Measurements from ENCODE around the gene TBC1D2B.

TBC1D2B gene

GRCh38 chr15:78052001-78052401 is 25.5 kb downstream of the TBC1D2B start:
- no peak for DNase-seq

- DNase-seq = no peak
These were observed 25.9 kb downstream of the TBC1D2B start for GRCh38 chr15:78051596-78051995.

DNA sequence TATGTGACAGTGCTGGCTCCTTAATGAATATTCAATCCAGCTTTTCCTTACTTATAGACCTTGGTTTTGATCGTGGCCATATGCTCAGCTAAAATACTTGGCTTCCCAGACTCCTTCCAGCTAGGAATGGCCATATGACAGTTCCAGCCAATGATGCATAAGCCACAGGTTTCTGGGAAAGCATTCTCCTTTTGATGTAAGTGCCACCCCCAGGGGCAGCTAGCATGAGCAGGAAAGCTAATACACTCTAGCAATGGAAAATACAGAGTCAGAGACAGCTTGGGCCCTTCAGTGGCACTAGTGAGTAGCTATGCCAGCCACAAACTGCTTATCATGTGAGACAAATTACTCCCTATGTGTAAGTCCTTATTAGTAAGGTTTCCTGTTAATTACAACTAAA is 26.7 kb downstream of the TBC1D2B start:
- DNase-seq = no peak

DNA sequence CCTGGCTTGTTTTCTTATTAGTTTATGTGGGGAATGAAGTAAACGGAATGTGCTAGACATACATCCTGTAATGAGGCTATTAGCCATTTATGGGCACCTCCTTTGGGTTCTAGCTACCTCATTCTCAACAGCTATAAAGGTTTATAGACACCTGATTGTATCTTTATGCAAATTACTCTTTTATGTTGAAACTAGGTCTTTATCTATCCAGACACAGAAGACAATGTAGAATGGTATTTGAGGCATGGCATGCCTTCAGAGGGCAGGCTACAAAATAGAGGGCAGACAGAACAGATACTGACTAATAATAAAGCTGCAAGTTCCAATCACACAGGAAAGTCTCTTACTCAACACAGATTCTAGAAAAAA is 27.1 kb downstream of the TBC1D2B start:
- no peak for DNase-seq

DNA sequence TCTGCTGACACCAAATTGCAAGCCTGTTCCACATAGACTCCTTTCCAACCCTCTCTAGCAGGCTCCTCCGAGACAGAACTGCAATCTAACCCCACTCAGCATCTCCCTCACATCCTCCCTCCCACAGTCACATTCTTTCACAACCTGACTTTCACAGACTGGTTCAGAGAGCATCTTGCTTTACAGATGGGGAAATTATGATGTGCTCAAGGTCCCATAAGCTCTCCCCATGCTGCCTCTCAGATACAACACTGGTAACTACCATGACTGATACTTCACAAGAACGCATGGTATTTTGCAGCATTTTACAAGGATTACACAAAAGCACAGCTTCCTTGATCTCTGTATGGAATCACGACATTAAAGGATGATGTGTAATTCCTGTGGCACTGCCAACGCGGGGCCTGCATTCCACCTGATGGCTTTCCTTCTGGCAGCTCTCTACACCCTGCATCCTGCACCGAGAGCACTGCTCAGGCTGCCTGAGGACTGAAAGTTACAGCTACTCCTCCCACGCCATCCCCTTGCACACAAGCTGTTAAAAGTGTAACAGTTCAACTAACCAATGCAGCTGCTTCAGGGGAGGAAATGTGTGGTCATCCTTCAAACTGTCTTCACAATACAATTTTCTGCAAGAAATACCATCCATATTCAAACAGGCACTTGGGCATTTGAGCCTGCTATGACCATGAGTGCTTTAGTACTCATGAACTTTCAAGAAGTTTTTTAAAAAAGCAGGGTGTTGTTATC is 27.6 kb downstream of the TBC1D2B start:
- no peak for DNase-seq

DNA sequence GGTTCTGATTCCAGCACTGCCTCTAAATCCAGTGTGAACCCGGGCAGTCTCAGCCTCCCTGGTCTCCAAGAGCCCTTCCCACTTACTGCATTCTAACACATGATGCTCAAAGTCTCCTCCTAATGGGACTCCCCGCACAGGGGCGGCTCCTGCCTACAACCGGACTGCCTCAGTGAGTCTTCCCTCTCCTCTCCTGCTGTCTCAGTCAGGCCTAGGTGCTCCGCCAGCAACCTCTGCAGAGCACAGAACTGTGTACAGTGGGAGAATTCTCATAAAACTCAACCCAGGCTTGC is 28.9 kb downstream of the TBC1D2B start:
- no peak for DNase-seq

- DNase-seq = no peak
These were observed 29.5 kb downstream of the TBC1D2B start for GRCh38 chr15:78047761-78048627.

- DNase-seq = no peak
These were observed 30.6 kb downstream of the TBC1D2B start for GRCh38 chr15:78046796-78047341.

DNA sequence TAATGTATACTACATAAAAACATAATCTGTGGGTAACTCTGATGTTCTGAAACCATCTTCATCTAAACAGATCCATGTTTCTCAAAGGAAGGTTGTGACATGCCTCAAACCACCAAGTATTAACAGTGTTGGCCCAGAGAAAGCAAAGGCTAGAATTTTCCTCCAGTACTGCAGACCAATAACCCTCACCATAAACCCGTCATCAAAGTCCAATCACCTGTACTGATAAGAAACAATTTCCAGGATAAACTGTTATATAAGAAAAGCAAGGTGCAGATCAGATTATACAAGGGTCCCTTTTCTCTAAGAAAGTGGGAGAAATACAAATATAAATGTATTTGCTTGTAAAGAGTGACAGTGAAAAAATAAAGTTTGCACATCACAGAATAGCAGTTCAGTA is 32.3 kb downstream of the TBC1D2B start:
- DNase-seq = no peak

DNA sequence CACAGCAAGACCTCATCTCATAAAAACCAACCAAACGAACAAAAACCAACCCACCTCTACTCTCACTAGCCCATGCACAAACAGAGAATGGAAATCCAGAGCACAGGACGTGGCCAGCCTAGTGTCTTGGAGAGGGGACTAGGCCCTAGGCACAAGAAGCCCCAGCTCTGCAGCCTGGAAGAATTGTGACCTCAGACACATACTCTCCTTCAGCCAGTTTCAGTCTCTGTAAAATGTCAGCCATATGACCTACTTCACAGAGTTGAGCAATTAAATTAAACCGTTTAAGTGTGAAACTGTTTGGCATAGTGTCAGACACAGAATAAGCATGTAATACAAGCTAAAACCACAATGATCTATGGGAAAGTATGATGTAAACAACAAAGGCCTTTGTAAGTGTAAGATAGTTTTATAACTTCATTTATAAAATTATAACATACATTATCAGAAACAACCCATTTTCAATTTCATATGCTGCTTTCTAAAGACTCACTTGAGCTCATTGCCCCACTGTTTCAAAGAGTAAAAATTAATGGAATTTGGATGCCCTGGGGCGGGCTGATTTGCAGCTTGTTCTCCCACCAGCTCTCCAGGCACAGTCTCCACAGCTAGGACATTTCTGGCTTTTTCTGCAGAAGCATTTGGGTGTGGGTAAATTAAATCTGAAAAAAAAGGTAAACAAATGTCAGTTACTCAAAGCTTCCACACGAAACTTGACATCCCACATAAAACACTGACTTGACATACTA is 32.9 kb downstream of the TBC1D2B start:
- no peak for DNase-seq

- no peak for DNase-seq
These were observed 35.6 kb downstream of the TBC1D2B start for GRCh38 chr15:78041946-78042345.

DNA sequence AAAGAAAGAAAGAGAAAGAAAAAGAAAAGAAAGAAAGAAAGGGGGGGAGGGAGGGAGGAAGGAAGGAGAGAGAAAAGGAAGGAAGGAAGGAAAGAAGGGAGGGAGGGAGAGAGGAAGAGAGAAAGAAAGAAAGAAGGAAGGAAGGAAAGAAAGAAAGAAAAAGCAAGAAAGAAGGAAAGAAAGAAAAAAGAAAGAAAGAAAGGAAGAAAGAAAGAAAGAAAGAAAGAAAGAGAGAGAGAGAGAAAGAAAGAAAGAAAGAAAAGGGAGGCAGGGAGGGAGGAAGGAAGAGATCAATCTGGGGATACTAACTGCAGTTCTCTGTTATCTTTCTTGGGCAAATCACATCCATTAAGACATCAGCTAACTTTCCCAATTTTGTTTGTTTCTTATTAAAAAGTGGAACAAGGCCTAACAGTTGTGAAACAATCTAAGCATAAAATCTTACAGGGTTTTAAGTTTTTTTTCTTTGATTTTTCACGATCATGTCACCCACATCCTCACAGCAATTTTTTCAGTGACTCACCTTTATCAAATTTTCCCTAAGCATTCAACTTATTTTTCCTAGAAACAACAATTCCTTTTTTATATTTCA is 36.8 kb downstream of the TBC1D2B start:
- DNase-seq = no peak

GRCh38 chr15:78038585-78039247 is 38.8 kb downstream of the TBC1D2B start:
- DNase-seq = no peak

GRCh38 chr15:78037779-78038305 is 39.7 kb downstream of the TBC1D2B start:
- DNase-seq = no peak

DNA sequence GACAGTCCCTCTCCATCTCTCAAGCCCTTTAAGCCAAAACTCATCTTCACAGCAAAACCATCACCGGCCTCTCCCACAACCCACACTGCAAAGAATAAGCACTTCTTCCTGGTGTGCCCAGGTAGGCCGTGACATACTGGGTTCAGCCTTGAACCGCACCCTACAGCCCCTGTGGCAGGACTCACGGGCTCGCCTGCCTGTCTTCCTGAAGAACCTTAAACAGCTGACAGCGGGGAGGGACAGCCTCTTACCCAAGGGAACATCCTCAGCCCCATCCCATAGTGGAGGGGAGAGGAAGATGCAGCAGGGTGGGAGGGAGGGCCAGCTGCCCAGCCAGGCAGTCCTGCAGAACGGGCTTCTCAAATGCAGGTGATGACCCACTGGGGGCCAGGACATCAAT is 40.2 kb downstream of the TBC1D2B start:
- no peak for DNase-seq

GRCh38 chr15:78035861-78036476 is 41.5 kb downstream of the TBC1D2B start:
- no peak for DNase-seq

- no peak for DNase-seq
These were observed 42.2 kb downstream of the TBC1D2B start for GRCh38 chr15:78035321-78035751.

DNA sequence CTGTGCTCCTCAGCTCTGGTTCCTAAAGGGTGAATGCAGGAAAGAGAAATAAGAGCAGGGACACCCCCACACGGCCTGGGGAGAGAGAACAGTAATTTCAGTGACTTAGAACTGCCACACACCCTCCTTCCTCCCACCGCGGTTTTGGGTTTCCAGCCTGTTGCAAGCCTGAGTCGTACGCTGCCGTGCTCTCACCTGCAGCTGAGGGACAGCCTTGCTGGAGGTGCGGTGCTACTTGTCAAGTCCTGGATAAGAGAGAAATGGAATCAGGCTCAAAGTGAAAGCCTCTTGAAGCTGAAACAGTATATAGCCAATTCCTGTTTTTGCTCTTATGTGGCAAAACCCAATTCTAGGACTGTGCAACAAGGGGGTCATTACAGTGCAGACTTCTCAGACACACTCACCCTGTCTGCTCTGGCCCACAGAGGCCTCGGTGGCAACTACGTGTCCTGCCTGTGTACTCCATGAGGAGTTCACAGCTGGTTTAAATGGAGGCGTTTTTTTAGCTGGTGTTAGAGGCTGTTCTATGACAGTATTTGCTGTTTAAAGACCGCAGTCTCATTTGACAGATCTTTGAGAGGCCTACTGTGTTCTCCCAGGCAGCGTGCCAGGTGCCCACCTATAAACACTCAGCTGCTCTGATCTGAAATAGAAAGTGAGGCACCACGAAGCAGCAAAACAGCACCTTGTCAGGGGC is 42.9 kb downstream of the TBC1D2B start:
- DNase-seq = peak; percentile 14 to 54 (median 37)

GRCh38 chr15:78033864-78034263 is 43.6 kb downstream of the TBC1D2B start:
- DNase-seq = peak in 1 of 4 experiments; percentile 50

DNA sequence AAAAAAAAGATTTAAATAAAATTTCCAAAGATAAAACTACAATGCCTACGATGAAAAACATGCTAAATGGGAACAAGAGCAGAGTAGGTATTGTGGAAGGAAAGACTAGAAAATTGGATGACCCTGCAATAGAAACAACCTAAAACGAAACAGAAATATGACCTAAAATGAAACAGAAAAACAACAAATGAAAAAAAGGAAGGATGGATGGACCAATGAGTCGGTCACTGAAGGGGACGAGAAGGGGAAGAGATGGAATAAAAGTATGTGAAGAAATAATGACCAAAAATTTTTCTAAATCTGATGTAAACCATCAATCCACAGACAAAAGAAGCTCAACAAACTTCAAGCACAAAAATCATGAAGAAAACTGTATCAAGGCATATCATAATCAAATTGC is 44.8 kb downstream of the TBC1D2B start:
- no peak for DNase-seq

DNA sequence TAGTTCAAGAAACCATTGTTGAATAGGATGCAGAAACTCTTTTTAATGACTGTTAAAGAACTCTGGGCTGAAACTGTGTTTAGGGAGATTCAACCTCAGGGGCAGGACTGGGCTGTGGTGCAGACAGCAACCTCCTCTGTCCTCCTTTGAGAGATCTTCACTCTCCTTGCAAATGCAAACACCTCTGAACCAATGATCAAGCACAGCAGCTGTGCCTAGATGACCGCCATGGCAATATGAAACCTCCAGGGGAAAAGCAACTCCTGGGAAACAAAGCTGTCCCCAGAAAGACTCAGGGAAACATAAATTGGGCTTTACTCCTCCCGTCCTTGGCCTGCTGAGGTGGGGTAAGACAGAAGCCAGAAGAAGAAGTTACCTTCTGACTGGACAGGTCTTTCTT is 52.6 kb downstream of the TBC1D2B start:
- DNase-seq = no peak

Measured in activated naive CD4-positive, alpha-beta T cell (primary cell).